Bronchial epithelial cell (primary cell): ENCODE data around the gene TNNT1. TPM values are rescaled to one million over a fixed set of nuclear protein-coding genes. Genes with fewer than 3 reads are reported as not detected.
"Not testable (repeated sequence)": the region's sequence is repeated elsewhere in the genome, so short reads cannot be mapped to it uniquely, and the experiment has no call there.

Source experiments
- DNase-seq: peaks from one replicate; pipeline ENCODE4 v3.0.0-alpha.2; 2010; ENCODE audit warnings: low read depth
- FAIRE-seq: peaks from 2 replicates; lab custom pipeline; 2011; peaks lifted over from hg19 to GRCh38; lab: Jason Lieb, UNC
- H3K27me3 ChIP-seq: 2 replicates; pipeline ENCODE4 v1.5.1; 2011; ENCODE audit warnings: low read length; ENCODE audit not compliant: control insufficient read depth, insufficient read depth
- H3K36me3 ChIP-seq: 2 replicates; pipeline ENCODE4 v1.5.1; 2011; ENCODE audit warnings: low read length; ENCODE audit not compliant: control insufficient read depth, insufficient read depth
- H3K4me3 ChIP-seq: 2 replicates; pipeline ENCODE4 v1.5.1; 2011; ENCODE audit warnings: mild to moderate bottlenecking, low read depth, low read length, control low read depth
- total RNA-seq: library from RNA; depleted of rRNA; stranded (reverse); fragments of >200 nt; gene quantifications from 2 replicates; pipeline ENCODE4 v1.2.1, GENCODE V29; 2014
- TF ChIP-seq, protein P1 (sequence below): IDR thresholded peaks from 2 replicates; pipeline ENCODE4 v1.5.1; 2011; ENCODE audit warnings: mild to moderate bottlenecking, moderate library complexity, low read length, control low read depth, inconsistent platforms; ENCODE audit not compliant: insufficient read depth, severe bottlenecking

The TNNT1 gene
- total RNA-seq, 1 donor from 2014 or later = 65.0 TPM

DNA sequence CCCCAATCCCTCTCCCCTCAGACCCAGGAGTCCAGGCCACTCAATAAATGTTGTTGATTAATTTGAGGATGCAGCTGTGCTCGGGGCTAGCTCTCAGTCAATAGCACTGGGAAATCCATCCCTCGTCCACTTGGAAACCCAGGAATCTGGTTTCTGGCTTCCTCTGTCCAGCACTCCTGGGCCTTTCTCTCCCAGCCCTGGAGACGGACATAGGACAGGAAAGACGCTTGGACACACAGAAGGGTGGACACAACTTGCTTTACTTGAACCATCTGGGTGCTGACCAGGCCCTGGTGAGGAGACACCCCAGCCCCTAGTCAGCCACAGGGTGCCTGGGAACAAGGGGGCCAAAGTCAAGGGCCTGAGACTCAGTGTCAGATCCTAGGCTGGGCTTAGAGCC lies 9.4 kb upstream of the TNNT1 start:
- DNase-seq (no peak), FAIRE-seq (no peak)
- TF ChIP-seq, protein P1, sequence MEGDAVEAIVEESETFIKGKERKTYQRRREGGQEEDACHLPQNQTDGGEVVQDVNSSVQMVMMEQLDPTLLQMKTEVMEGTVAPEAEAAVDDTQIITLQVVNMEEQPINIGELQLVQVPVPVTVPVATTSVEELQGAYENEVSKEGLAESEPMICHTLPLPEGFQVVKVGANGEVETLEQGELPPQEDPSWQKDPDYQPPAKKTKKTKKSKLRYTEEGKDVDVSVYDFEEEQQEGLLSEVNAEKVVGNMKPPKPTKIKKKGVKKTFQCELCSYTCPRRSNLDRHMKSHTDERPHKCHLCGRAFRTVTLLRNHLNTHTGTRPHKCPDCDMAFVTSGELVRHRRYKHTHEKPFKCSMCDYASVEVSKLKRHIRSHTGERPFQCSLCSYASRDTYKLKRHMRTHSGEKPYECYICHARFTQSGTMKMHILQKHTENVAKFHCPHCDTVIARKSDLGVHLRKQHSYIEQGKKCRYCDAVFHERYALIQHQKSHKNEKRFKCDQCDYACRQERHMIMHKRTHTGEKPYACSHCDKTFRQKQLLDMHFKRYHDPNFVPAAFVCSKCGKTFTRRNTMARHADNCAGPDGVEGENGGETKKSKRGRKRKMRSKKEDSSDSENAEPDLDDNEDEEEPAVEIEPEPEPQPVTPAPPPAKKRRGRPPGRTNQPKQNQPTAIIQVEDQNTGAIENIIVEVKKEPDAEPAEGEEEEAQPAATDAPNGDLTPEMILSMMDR = no peak
- Histone ChIP-seq H3K36me3 (no peaks in the 10 kb centered on the region), H3K27me3 (no peaks in the 10 kb centered on the region), H3K4me3 (no peak overlapping the region)

DNA sequence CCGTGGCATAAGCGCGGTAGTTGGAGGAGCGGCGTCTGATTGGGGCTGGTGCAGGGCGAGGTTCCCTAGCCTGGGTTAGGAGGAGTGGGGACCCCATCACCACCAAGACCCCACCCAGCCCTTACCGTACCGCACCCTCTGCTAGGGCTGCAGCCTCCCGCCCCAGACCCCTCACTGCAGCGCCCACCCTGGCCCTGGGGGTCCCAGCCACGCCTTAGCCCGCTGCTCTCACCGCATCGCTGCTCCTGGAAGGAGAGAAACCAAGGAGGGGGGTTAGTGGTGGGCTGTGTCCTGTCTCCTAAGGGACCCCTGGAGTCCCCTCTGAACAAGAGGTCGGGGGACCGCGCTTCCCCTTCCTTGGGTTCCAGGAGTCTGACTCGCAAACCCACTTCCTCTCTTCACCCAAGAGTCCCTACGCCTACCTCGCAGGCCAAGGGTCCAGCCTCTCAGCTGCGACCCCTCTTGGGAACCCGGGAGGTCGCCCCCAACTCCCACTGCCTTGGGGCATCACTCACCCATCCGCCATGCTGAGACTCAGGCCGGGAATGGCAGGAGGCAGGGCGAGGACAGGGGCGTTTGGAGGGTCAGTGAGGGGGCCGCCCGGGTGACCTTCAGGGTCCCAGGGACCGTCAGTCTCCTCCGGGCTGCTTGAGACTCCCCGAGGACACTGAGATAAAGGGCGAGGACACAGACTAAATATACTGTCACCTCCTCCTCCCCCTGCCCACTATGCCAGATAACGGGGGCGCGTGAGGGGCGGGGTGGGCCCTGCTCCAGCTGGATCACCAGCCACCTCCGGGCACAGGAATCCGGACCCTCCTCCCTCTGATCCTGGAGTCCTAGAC lies 8.3 kb upstream of the TNNT1 start, which contains the start of gene TNNI3:
TNNI3 (minus strand) TSS at position 669 of the 845 bp plus-strand sequence; CDS start at position 526, 143 bp downstream.
- Histone ChIP-seq H3K36me3 (no peaks in the 10 kb centered on the region), H3K27me3 (no peaks in the 10 kb centered on the region), H3K4me3 (no peak within 1 kb of the TSS)
- TF ChIP-seq, protein P1 = no peak
- FAIRE-seq (no peak), DNase-seq (no peak)

DNA sequence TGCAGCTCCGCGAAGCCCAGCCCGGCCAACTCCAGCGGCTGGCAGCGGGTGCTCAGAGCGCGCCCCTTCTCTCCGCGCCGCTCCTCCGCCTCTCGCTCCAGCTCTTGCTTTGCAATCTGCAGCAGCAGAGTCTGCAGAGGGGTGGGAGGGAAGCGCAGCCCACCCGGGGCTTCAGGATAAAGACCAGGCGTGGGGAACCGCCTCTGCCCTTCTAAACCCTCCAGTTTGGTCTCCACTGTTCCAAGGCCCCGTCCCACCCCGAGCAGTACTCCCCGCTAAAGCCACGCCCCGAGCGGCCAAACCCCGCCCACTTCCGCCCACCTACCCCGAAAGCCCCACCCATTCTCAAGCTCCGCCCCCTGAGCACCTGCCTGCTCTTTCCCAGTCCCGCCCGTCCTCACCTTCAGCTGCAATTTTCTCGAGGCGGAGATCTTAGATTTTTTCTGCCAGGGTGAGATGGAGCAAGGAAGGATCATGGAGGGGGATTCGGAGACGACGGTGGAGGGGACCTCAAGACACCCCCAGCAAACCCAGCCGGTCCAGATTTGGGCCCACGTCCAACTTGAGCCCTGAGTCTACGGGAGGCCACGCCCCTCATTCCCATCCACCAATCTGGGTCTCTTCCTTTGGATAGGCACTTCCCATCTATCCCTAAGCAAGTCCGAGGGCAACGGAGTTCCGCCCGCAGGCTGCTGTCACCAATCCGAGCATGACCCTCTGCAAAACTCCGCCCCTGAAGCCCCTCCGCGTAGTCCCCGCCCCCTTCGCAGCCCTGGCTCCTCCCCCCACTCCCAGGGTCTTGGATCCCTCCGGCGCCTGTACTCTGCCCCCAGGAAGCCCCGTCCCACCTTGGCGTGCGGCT lies 7.4 kb upstream of the TNNT1 start:
- Histone ChIP-seq H3K4me3 (no peak overlapping the region), H3K27me3 (no peaks in the 10 kb centered on the region), H3K36me3 (no peaks in the 10 kb centered on the region)
- TF ChIP-seq, protein P1 = no peak
- FAIRE-seq (no peak), DNase-seq (peak; percentile 17)

DNA sequence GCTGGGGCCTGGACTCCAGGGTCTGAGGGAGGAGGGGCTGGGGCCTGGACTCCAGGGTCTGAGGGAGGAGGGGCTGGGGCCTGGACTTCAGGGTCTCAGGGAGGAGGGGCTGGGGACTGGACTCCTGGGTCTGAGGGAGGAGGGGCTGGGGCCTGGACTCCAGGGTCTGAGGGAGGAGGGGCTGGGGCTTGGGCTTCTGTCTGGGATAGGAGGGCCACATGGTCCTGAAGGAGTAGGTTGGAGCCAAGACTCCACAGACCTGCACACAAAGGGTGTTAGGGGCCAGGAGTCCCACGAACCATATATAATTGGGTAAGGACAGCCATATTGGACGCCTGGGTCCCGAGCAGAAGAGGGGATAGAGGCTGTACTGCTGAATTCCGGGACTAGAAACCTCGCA lies 6.8 kb upstream of the TNNT1 start:
- not testable (repeated sequence) for DNase-seq, FAIRE-seq, H3K36me3 ChIP-seq, H3K4me3 ChIP-seq, H3K27me3 ChIP-seq

DNA sequence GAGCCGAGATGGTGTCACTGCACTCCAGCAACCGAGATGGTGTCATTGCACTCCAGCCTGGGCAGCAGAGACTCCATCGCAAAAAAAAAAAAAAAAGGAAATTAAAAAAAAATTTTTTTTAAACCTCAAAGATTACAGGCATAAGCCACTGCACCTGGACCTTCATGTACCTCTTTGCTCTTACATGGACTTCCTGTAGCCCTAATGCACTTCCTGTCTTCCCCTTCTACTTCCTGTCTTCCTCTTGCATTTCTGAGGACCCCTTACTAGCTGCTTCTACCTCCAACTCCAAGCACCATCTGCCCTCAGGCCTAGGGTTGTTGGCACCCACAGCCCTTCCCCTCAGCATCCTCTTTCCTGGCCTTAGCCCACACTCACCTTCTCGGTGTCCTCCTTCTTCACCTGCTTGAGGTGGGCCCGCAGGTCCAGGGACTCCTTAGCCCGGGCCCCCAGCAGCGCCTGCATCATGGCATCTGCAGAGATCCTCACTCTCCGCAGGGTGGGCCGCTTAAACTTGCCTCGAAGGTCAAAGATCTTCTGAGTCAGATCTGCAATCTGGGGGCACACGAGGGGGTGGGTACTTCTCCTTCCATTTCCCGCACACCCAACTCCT lies 4.8 kb upstream of the TNNT1 start:
- Histone ChIP-seq H3K36me3 (no peaks in the 10 kb centered on the region), H3K27me3 (no peaks in the 10 kb centered on the region)
- no peak for FAIRE-seq

More for the DNA sequence above, 4.8 kb upstream of the TNNT1 start:
- no peak for DNase-seq
- TF ChIP-seq, protein P1 = no peak
- H3K4me3 ChIP-seq = no peak overlapping the region
